ENCODE measurements around the gene COL2A1.

- TF ChIP-seq GATA2 (IDR thresholded peaks at IDR 0.05; ENCODE audit: low read depth, low read length) (no peak), GATA3 (IDR thresholded peaks at IDR 0.05; ENCODE audit: low read depth, low read length) (no peak)
These were observed 899 bp upstream of the COL2A1 start for GRCh38 chr12:48005001-48005749.

Measured in SH-SY5Y (cell line).